GM18873 (cell line): ENCODE measurements around the gene PSMB10.
"Not testable (repeated sequence)": the region's sequence is repeated elsewhere in the genome, so short reads cannot be mapped to it uniquely, and the experiment has no call there.

Experiments
- ATAC-seq: cut with Tn5 transposase; IDR thresholded peaks from one replicate; pipeline ENCODE4 v1.9.1; 2021; ENCODE audit warnings: mild to moderate bottlenecking, moderate library complexity, moderate number of reproducible peaks; ENCODE audit not compliant: unreplicated experiment, low FRiP score

Gene PSMB10

GRCh38 chr16:67943256-67943618, 6.6 kb upstream of the PSMB10 start:
- ATAC-seq = no peak

DNA sequence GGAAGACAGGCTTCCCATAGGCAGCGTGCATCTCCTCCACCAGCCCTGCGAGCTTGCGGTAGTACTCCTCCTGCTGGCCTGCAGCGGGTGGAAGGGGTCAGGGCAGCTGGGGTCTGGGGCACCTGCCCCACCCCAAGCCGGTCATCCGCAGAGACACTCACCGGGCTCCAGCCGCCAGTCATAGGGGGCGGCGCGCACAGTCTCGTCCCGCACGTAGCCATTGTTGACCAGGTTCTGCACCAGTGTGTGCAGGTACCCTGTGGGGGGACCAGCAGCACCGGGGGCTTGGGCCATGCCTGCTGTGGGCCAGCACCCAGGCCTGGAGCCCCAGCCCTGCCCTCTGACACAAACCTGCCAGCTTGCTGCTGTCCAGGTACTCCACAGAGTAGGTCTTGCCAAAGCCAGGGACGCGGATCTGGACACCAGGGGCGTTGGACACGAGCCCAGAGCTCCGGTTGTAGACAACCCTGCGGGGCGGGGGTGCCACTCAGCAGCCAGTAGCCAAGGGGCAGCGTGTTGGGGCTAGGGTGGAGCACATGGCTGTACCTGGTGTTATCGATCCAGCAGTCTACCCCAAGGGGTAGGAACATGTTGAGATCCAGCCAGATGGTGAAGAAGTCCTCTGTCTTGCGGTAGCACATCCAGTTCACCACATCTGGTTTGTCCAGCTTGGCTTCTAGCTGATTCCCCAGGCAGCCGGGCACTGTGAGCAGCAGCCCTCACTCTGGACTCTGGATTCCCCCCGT, 6.0 kb upstream of the PSMB10 start:
- ATAC-seq = no peak

DNA sequence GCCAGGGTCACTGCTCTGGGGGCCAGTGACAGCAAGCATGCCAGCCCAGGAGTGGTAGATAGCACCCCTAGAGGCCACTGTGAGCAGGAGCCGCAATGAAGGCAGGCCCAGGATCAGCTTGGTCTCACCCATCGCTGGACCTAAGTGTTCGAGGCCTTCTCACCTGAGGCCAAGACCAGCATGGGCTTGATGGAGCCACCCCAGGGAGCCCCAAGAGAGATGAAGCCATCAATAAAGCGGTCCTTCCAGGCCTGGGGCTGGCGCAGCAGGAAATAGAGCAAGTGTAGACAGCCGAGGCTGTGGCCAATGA, 5.5 kb upstream of the PSMB10 start:
- ATAC-seq = no peak

DNA sequence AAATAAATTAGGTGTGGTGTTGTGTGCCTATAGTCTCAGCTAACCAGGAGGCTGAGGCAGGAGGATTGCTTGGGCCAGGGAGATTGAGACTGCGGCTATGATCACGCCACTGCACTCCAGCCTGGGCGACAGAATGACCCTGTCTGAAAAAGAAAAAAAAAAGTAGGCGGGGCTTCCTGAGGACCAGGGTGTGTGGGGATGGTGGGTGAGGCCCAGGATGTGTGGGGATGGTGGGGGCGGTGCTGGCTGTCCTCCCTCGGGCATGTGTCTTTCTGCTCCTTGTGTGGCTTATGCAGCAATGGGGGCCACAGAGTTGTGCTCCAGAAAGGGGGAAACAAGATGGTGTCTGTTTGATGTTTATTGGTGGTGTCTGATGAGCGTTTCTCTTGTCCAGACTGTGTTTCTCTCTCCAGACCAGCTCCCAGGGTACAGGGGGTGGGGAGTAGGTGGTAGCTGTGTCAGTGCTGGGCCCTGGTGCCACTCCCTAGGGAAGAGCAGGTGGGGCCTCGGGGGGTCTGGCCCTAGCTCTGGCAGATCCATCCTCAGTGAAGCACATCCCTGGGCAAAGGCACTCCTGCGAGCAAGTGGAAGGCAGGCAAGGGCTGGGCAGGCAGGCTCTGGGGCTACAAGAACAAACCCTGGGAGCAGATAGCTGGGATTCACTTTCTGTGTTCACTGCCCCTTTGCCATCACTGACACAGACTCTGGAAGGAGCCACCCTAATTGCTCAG, 5.0 kb upstream of the PSMB10 start:
- no peak for ATAC-seq

DNA sequence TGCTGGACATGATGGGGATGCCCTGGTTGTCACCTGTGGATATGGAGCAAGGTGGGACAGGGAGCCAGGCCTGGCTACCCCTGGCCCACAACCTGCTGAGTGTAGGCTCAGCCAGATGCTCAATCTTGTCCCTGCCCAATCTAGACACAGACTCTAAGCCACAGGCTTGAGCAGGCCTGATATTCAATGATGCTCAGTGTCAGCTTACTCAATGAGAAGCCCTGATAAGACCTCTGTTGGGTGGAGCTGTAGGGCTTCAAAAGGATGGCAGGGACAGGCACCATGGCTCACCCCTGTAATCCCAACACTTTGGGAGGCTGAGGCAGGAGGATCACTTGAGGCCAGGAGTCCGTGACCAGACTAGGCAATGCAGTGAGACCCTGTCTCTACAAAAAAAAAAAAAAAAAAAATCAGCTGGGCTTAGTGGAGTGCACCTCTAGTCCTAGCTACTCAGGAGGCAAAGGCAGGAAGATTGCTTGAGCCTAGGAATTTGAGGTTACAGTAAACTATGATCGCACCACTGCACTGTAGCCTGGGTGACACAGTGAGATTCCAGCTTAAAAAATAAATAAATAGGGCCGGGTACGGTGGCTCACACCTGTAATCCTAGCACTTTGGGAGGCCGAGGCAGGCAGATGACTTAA, 3.9 kb upstream of the PSMB10 start:
- no peak for ATAC-seq

DNA sequence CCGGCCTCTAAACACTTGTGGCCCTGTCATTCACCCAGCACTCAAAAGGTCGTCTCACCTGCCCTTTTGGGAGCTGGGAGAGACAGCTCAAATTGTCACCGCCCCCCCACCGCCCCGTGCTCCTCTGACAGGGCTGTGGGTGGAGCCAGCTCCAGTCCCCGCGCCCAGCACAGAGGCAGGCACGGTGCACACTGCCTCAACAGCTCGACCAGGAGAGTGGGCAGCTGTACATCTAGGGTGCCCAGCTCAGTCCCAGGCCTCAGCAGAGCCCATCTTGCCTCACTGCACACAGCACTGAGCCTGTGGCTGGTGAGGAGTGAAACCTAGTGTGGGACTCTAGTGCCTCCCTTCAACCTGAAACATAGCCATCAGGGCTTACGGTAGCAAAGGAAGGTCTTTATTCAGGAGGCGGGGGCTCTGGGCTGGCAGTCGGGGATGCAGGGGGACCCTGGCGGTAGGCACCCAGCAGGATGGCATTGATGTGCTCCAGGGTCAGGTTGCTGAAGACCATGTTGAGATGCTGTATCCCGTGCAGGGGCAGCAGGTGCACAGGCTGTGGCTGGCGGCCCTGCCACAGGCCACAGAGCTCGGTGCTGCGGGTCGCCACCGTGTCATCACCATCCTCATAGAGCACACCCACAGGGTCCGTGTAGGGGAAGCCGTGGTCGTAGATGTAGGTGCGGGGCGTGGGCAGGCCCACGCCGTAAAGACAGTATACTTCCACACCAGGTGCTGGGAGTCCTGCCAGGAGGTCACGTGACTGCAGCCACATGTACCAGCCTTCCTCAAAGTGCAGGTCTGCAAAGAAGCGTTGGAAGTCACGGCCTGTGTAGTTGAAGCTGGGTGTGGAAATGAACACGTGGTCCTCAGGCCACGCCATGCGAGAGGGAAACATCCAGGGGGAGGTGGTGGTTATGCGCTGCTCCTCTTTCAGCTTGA, 3.1 kb upstream of the PSMB10 start:
- no peak for ATAC-seq

DNA sequence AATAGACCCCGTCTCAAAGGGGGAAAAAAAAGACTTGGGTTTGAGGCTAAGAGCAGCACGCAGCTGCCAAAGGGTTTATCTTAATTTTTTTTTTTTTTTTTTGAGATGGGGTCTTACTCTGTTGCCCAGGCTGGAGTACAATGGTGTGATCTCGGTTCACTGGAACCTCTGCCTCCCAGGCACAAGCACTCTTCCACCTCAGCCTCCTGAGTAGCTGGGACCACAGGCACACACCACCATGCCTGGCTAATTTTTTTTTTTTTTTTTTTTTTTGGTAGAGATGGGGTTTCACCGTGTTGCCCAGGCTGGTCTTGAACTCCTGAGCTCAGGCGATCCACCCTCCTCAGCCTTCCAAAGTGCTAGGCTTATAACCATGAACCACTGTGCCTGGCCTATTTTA, 1.1 kb upstream of the PSMB10 start:
- not testable (repeated sequence) for ATAC-seq

- peak; percentile 42 for ATAC-seq
Measured at GRCh38 chr16:67936880-67937605, 393 bp upstream of the PSMB10 start.

- ATAC-seq = peak; percentile 85
Measured at GRCh38 chr16:67935402-67936123, 1.1 kb downstream of the PSMB10 start.

DNA sequence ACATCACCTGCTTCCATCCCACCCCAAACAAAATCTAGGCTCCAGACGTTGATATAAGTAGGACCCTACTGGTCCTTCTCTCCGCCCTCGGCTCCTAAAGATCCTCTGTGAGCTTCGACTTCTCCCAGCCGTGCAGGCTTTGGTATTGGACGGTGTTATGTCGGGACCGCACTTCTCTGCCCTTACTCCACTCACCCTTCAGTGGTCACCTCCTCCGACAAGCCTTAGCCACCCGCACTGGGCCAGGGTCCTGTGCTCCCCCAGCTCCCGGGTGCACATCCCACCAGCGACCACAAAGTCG, 1.6 kb downstream of the PSMB10 start:
- ATAC-seq = no peak

DNA sequence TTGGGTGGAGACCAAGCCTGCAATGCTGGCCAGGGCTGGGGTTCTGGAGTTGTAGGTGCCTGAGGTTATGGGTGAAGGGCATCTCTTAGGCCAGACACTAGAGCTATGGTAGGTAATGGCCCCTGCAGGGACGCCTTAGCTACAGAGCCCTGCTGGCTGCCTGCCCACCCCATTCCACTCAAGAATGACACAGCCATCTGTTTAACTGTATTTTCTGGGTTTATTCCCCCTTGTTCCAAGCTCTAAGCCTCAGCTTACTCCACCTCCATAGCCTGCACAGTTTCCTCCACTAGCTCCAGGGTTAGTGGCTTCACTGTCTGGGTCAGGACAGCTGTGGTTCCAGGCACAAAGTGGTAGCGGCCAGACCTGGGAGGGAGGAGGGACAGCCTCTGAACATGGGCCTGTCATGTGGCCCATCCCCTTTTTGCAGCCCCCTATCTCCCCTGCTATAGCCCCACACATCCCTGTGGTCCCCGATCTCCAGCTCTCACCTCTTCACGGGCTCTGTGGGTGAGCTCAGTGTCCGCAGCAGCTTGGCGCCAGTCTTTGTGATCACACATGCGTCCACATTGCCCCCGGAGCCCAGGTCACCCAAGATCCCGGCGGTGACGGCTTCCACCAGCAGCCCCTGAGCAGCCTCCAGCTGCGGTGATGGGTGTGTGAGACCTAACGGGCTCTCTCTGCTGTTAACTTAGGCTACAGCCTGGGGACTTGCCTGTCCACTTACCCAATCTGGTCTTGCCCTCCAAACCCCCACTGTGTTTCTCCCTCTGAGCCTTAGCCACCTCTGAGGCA, 2.1 kb downstream of the PSMB10 start:
- ATAC-seq = no peak

GRCh38 chr16:67933805-67934204, 2.8 kb downstream of the PSMB10 start:
- ATAC-seq = no peak

DNA sequence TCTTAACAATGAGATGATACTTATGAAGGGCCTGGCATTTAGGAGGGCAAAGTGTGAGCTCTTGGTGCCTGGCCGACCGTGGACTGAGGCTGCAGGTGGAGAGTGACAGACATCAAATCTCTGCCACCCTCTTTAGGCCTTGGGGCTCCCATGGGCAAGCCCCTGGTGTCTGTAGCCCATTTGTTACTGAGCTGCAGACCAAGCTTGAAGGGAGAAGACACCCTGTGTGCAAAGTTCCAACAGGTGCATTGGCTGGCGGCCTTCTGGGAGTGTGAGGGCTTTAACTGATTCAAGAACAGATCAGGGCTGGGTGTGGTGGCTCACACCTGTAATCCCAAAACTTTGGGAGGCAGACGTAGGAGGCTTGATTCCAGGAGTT, 4.2 kb downstream of the PSMB10 start:
- no peak for ATAC-seq

DNA sequence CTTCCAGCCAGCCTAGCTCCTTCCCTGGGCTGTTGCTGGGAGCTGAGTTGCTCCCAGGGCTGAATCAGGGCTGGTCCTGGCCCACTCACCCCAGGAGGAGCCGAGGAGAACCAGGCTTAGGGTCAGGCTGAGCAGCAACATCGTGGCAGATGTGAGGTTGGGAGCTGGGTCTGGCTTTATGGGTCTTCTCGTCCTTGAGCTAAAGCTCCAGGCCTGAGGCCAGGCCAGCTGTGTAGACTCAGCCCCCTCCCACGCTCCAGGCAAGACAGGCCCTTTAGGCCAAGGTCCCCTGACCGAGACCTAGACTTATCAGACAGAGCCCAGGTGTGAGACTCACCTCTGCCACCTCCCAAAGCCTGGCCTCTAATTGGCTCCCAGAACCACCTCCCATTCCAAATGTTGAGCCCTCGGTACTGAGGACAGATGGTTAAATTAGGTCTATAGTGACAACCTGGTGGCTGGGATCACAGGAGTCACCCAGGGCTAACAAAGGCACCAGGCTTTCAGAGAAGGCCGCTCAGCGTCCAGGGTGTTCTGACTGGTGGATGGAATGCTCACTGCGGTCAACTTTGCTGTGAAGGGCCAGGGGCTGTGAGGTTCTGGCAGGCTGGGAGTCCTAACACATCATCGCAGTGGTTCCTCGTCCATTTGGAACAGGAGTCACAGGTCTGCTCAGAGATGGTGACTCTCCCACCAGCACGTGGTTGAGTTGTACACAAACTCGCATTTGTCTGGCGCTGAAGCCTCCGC, 4.8 kb downstream of the PSMB10 start, which contains the start of gene CTRL:
Gene CTRL (minus strand): TSS at position 151 of the 750 bp plus-strand sequence. CDS start 10 bp downstream, at position 141.
- ATAC-seq = no peak

- ATAC-seq = no peak
Measured at GRCh38 chr16:67930678-67931211, 5.9 kb downstream of the PSMB10 start.

DNA sequence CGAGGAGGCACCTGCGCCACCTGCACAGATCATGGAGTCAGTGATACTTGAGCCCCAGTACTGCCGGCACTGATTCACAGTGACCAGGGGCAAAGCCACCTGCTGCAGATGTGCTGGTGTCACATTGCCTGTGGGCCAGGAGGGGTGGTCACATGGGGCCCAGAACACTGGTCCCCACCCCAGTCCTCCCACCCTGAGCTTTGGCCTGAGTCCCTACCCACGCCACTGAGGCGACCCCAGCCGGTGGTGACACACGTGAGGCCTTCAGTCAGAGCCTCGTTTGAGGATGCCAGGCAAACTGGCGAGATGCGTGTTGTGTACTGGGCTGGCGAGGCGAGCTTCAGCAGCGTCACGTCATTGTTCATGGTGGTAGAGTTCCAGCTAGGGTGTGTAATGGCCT, 6.5 kb downstream of the PSMB10 start:
- no peak for ATAC-seq

GRCh38 chr16:67928561-67929364, 7.9 kb downstream of the PSMB10 start:
- ATAC-seq = no peak
